ENCODE measurements around the gene SCP2.
"Not testable (repeated sequence)": the region's sequence is repeated elsewhere in the genome, so short reads cannot be mapped to it uniquely, and the experiment has no call there.

SCP2 gene

GRCh38 chr1:52973841-52974240, 46.8 kb downstream of the SCP2 start:
- DNase-seq (ENCODE audit: low read depth), result no peak

GRCh38 chr1:52976183-52977035, 49.3 kb downstream of the SCP2 start:
- DNase-seq (ENCODE audit: low read depth), result no peak

GRCh38 chr1:52978045-52978444, 51.0 kb downstream of the SCP2 start:
- no peak for DNase-seq (ENCODE audit: low read depth)

- not testable (repeated sequence) for DNase-seq (ENCODE audit: low read depth)
These were observed 65.7 kb downstream of the SCP2 start for GRCh38 chr1:52992733-52993132.

GRCh38 chr1:52994656-52995055, 67.6 kb downstream of the SCP2 start:
- DNase-seq (ENCODE audit: low read depth), result no peak

GRCh38 chr1:52996653-52997052, 69.6 kb downstream of the SCP2 start:
- no peak for DNase-seq (ENCODE audit: low read depth)

GRCh38 chr1:53001128-53001527, 74.1 kb downstream of the SCP2 start:
- no peak for DNase-seq (ENCODE audit: low read depth)

- DNase-seq (ENCODE audit: low read depth), result not testable (repeated sequence)
These were observed 79.5 kb downstream of the SCP2 start for GRCh38 chr1:53006612-53007011.

GRCh38 chr1:53010247-53010646, 83.2 kb downstream of the SCP2 start:
- DNase-seq (ENCODE audit: low read depth), result not testable (repeated sequence)

- DNase-seq (ENCODE audit: low read depth), result no peak
These were observed 84.1 kb downstream of the SCP2 start for GRCh38 chr1:53011175-53011574.

GRCh38 chr1:53014791-53015507, 87.9 kb downstream of the SCP2 start:
- DNase-seq (ENCODE audit: low read depth), result peak; percentile 50

GRCh38 chr1:53015508-53015860, 88.4 kb downstream of the SCP2 start:
- DNase-seq (ENCODE audit: low read depth), result no peak

GRCh38 chr1:53016705-53017104, 89.6 kb downstream of the SCP2 start:
- DNase-seq (ENCODE audit: low read depth), result no peak

- DNase-seq (ENCODE audit: low read depth), result no peak
These were observed 93.5 kb downstream of the SCP2 start for GRCh38 chr1:53020588-53020987.

- DNase-seq (ENCODE audit: low read depth), result no peak
These were observed 95.1 kb downstream of the SCP2 start for GRCh38 chr1:53022179-53022578.

- no peak for DNase-seq (ENCODE audit: low read depth)
These were observed 96.5 kb downstream of the SCP2 start for GRCh38 chr1:53023546-53023945.

GRCh38 chr1:53024117-53024516, 97.0 kb downstream of the SCP2 start:
- DNase-seq (ENCODE audit: low read depth), result no peak

GRCh38 chr1:53025034-53025768, 98.1 kb downstream of the SCP2 start:
- DNase-seq (ENCODE audit: low read depth), result no peak

- DNase-seq (ENCODE audit: low read depth), result no peak
These were observed 98.7 kb downstream of the SCP2 start for GRCh38 chr1:53025769-53026112.

- DNase-seq (ENCODE audit: low read depth), result no peak
These were observed 99.2 kb downstream of the SCP2 start for GRCh38 chr1:53026254-53026653.

GRCh38 chr1:53031732-53032131, 104.7 kb downstream of the SCP2 start:
- DNase-seq (ENCODE audit: low read depth), result no peak

GRCh38 chr1:53037159-53037558, 110.1 kb downstream of the SCP2 start:
- no peak for DNase-seq (ENCODE audit: low read depth)

GRCh38 chr1:53038566-53038965, 111.5 kb downstream of the SCP2 start:
- DNase-seq (ENCODE audit: low read depth), result no peak

All from activated T-helper 9 cell treated with anti-CD3 and anti-CD28 coated beads, Interleukin-2, amount 50 U/mL, for 16 hours (primary cell).